Keratinocyte (primary cell): ENCODE results near the gene DUSP16. TPM values are rescaled to one million over a fixed set of nuclear protein-coding genes. Genes with fewer than 3 reads are reported as not detected.
"Not testable (repeated sequence)": the region's sequence is repeated elsewhere in the genome, so short reads cannot be mapped to it uniquely, and the experiment has no call there.

Source experiments
- DNase-seq: peaks from one replicate; pipeline ENCODE4 v3.0.0-alpha.2; 2011; ENCODE audit warnings: low read depth, missing footprints, low spot score
- FAIRE-seq: peaks from 2 replicates; lab custom pipeline; 2011; peaks lifted over from hg19 to GRCh38; lab: Jason Lieb, UNC
- H2AFZ ChIP-seq: 2 replicates; pipeline ENCODE4 v1.6.0; 2012; ENCODE audit warnings: low read length, control low read depth, inconsistent platforms; ENCODE audit not compliant: control insufficient read depth
- H3K27ac ChIP-seq: 2 replicates; pipeline ENCODE4 v1.5.1; 2011; ENCODE audit warnings: low read length; ENCODE audit not compliant: control insufficient read depth, insufficient read depth
- H3K27me3 ChIP-seq: 3 replicates; pipeline ENCODE4 v1.6.0; 2011; ENCODE audit warnings: low read length; ENCODE audit not compliant: control insufficient read depth, insufficient read depth; ENCODE audit errors: extremely low read depth
- H3K36me3 ChIP-seq, 2 experiments: 2 replicates in 1 of 2; 3 replicates in 1 of 2; pipeline ENCODE4 v1.5.1; 2011; ENCODE audit warnings: low read length in 2 of 2, mild to moderate bottlenecking in 1 of 2; ENCODE audit not compliant: control insufficient read depth in 2 of 2, insufficient read depth in 2 of 2; ENCODE audit errors: extremely low read depth in 1 of 2
- H3K4me1 ChIP-seq: 3 replicates; pipeline ENCODE4 v1.5.1; 2011; ENCODE audit warnings: low read length; ENCODE audit not compliant: control insufficient read depth, insufficient read depth; ENCODE audit errors: extremely low read depth
- H3K4me2 ChIP-seq: 3 replicates; pipeline ENCODE4 v1.6.0; 2011; ENCODE audit warnings: low read depth, low read length; ENCODE audit not compliant: control insufficient read depth, insufficient read depth; ENCODE audit errors: extremely low read depth
- H3K4me3 ChIP-seq, 3 experiments: fragments of 200-600 bp in 1 of 3; sonication (generic) in 1 of 3; 2 replicates in 2 of 3; 3 replicates in 1 of 3; pipeline ENCODE4 v1.5.1; 2011 to 2016; ENCODE audit warnings: low read length in 3 of 3, mild to moderate bottlenecking in 3 of 3, control low read depth in 2 of 3, inconsistent platforms in 1 of 3, low read depth in 1 of 3, mixed read lengths in 1 of 3, mixed run types in 1 of 3, moderate library complexity in 1 of 3; ENCODE audit not compliant: control insufficient read depth in 2 of 3, insufficient read depth in 2 of 3; ENCODE audit errors: extremely low read depth in 1 of 3
- H3K79me2 ChIP-seq: 2 replicates; pipeline ENCODE4 v1.6.0; 2012; ENCODE audit warnings: low read length; ENCODE audit not compliant: control insufficient read depth, insufficient read depth
- H3K9ac ChIP-seq: 3 replicates; pipeline ENCODE4 v1.6.0; 2011; ENCODE audit warnings: low read length; ENCODE audit not compliant: control insufficient read depth, insufficient read depth; ENCODE audit errors: extremely low read depth
- H3K9me1 ChIP-seq: 3 replicates; pipeline ENCODE4 v1.6.0; 2011; ENCODE audit warnings: low read length; ENCODE audit not compliant: control insufficient read depth, insufficient read depth; ENCODE audit errors: extremely low read depth
- H3K9me3 ChIP-seq: 2 replicates; pipeline ENCODE4 v1.5.1; 2012; ENCODE audit warnings: low read depth, low read length; ENCODE audit not compliant: control insufficient read depth
- H4K20me1 ChIP-seq: 3 replicates; pipeline ENCODE4 v1.6.0; 2011; ENCODE audit warnings: low read length; ENCODE audit not compliant: control insufficient read depth, insufficient read depth; ENCODE audit errors: extremely low read depth
- CTCF ChIP-seq, 3 experiments: IDR thresholded peaks in 1 of 3; conservative IDR thresholded peaks in 1 of 3; optimal IDR thresholded peaks in 1 of 3; 2 replicates in 2 of 3; 3 replicates in 1 of 3; pipeline versions ENCODE3 to v1.5.1; 2011; ENCODE audit warnings: low read length in 3 of 3, mild to moderate bottlenecking in 3 of 3, moderate library complexity in 2 of 3, control low read depth in 1 of 3, inconsistent platforms in 1 of 3; ENCODE audit not compliant: insufficient read depth in 2 of 3; ENCODE audit errors: extremely low read depth in 1 of 3
- EZH2 ChIP-seq: IDR thresholded peaks from one replicate; pipeline ENCODE4 v1.6.1; 2012; ENCODE audit warnings: inconsistent platforms, mild to moderate bottlenecking, low read length, moderate library complexity
- dilution Hi-C: fragments of 300-500 bp; cut with MboI; formaldehyde crosslinking; loops from one replicate; pipeline ENCODE4 v1.7.0; 2020; ENCODE audit warnings: low sequenced_read_pairs; ENCODE audit not compliant: extremely low pct_ligation_motif_present
- polyA plus RNA-seq, 5 experiments: library from polyadenylated mRNA; depleted of rRNA in 3 of 5; stranded (reverse) in 3 of 5; stranded (forward) in 1 of 5; unstranded in 1 of 5; fragments of >200 nt; gene quantifications; 1 replicate in 1 of 5; 2 replicates in 3 of 5; 3 replicates in 1 of 5; pipeline versions ENCODE4 v1.2.1 to v1.2.3, GENCODE V29; 2011 to 2012; ENCODE audit warnings: missing spikeins in 2 of 5, low read depth in 1 of 5, low replicate concordance in 1 of 5

The DUSP16 gene
- polyA plus RNA-seq, 1 donor (not counting 4 experiments of a cell fraction or from before 2014, with no cell fraction given) = 9.3 TPM

- H3K9me3 ChIP-seq = no peaks in the 10 kb centered on the region
Measured at GRCh38 chr12:12524128-12524527, 38.5 kb downstream of the DUSP16 start.

GRCh38 chr12:12523229-12523628, 39.4 kb downstream of the DUSP16 start:
- no peak overlapping the region for H3K4me3 ChIP-seq
- dilution Hi-C loops = no loop called here

More at GRCh38 chr12:12524128-12524527, 38.5 kb downstream of the DUSP16 start:
- Histone ChIP-seq H3K9ac (no peak overlapping the region), H3K79me2 (no peaks in the 10 kb centered on the region), H3K27ac (no peak overlapping the region), H3K36me3 (peaks cover 1 to 6% of the 10 kb centered on the region in 2 experiments), H3K27me3 (no peaks in the 10 kb centered on the region), H2AFZ (no peak overlapping the region), H3K4me1 (no peaks in the 10 kb centered on the region), H3K4me3 (no peak overlapping the region), H4K20me1 (no peaks in the 10 kb centered on the region), H3K4me2 (no peak overlapping the region), H3K9me1 (no peaks in the 10 kb centered on the region)
- TF ChIP-seq CTCF (optimal IDR thresholded peaks at IDR 0.05 in 1 of 3, IDR thresholded peaks at IDR 0.05 in 1 of 3, conservative IDR thresholded peaks at IDR 0.05 in 1 of 3; ENCODE audit: extremely low read depth in 1 of 3, insufficient read depth in 2 of 3, low read length in 3 of 3) = no peak
- TF ChIP-seq EZH2 = no peak
- dilution Hi-C loops = no loop called here
- no peak for DNase-seq
- no peak for FAIRE-seq

GRCh38 chr12:12522657-12523056, 40.0 kb downstream of the DUSP16 start:
- DNase-seq, dilution Hi-C loops, H3K27ac ChIP-seq, FAIRE-seq, H3K36me3 ChIP-seq, H3K4me1 ChIP-seq, H3K9me1 ChIP-seq, H3K9ac ChIP-seq, H3K79me2 ChIP-seq, H2AFZ ChIP-seq, H3K27me3 ChIP-seq, H3K4me2 ChIP-seq, H3K4me3 ChIP-seq, H3K9me3 ChIP-seq, H4K20me1 ChIP-seq: not testable (repeated sequence)

More at GRCh38 chr12:12523229-12523628, 39.4 kb downstream of the DUSP16 start:
- DNase-seq (no peak), FAIRE-seq (no peak)
- Histone ChIP-seq H3K79me2 (no peaks in the 10 kb centered on the region), H3K36me3 (peaks cover 1 to 6% of the 10 kb centered on the region in 2 experiments), H3K9me1 (no peaks in the 10 kb centered on the region), H3K4me2 (no peak overlapping the region), H3K9ac (no peak overlapping the region), H3K4me1 (no peaks in the 10 kb centered on the region), H3K27ac (no peak overlapping the region), H3K27me3 (no peaks in the 10 kb centered on the region), H3K9me3 (no peaks in the 10 kb centered on the region), H2AFZ (no peak overlapping the region), H4K20me1 (no peaks in the 10 kb centered on the region)
- TF ChIP-seq CTCF (optimal IDR thresholded peaks at IDR 0.05 in 1 of 3, IDR thresholded peaks at IDR 0.05 in 1 of 3, conservative IDR thresholded peaks at IDR 0.05 in 1 of 3; ENCODE audit: extremely low read depth in 1 of 3, insufficient read depth in 2 of 3, low read length in 3 of 3) (no peak), EZH2 (no peak)
